Ishikawa (cell line): Measurements from ENCODE around the gene LRBA.

ENCODE experiments used
- CEBPB ChIP-seq: IDR thresholded peaks from 2 replicates; pipeline ENCODE4 v1.6.1; 2012
- CREB1 ChIP-seq: IDR thresholded peaks from 2 replicates; pipeline ENCODE4 v1.6.1; 2012; ENCODE audit warnings: low read depth
- EGR1 ChIP-seq: IDR thresholded peaks from 2 replicates; pipeline ENCODE4 v1.6.1; 2012
- EP300 ChIP-seq: IDR thresholded peaks from 2 replicates; pipeline ENCODE4 v1.6.1; 2012; ENCODE audit warnings: borderline replicate concordance
- FOXM1 ChIP-seq: IDR thresholded peaks from 2 replicates; pipeline ENCODE4 v1.6.1; 2012; ENCODE audit warnings: low read depth, borderline replicate concordance
- MAX ChIP-seq: IDR thresholded peaks from 2 replicates; pipeline ENCODE4 v1.6.1; 2012
- NFIC ChIP-seq: IDR thresholded peaks from 2 replicates; pipeline ENCODE4 v1.6.1; 2012
- RAD21 ChIP-seq: IDR thresholded peaks from 2 replicates; pipeline ENCODE4 v1.6.1; 2012; ENCODE audit warnings: low read depth
- REST ChIP-seq: IDR thresholded peaks from 2 replicates; pipeline ENCODE4 v1.6.1; 2012; ENCODE audit warnings: low read depth, mild to moderate bottlenecking
- TAF1 ChIP-seq: IDR thresholded peaks from 2 replicates; pipeline ENCODE4 v1.6.1; 2012; ENCODE audit warnings: low read depth, mild to moderate bottlenecking
- TCF12 ChIP-seq: IDR thresholded peaks from 2 replicates; pipeline ENCODE4 v1.6.1; 2012; ENCODE audit warnings: low read depth
- TEAD4 ChIP-seq: IDR thresholded peaks from 2 replicates; pipeline ENCODE4 v1.6.1; 2012
- USF1 ChIP-seq: IDR thresholded peaks from 2 replicates; pipeline ENCODE4 v1.6.1; 2012
- YY1 ChIP-seq: IDR thresholded peaks from 2 replicates; pipeline ENCODE4 v1.6.1; 2012; ENCODE audit warnings: low read depth
- ZBTB7A ChIP-seq: IDR thresholded peaks from 2 replicates; pipeline ENCODE4 v1.6.1; 2012; ENCODE audit warnings: low read depth

LRBA gene

DNA sequence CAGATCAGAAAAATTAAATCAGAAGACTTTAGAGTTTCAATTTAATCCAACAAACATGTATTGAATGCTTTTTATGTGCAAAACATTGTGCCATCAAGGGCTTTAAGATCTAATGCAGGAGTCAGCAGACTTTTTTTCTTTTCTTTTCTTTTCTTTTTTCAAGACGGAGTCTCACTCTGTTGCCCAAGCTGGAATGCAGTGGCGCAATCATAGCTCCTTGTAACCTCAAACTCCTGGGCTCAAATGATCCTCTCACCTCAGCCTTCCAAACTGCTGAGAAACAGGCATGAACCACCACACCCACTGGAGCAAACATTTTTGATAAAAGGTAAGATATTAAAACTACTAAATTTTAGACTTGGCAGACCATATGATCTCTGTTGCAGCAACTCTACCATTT is 24.6 kb upstream of the LRBA start:
- no peak for TF ChIP-seq RAD21
- peak; percentile 84 for TF ChIP-seq CEBPB
- TF ChIP-seq TEAD4 = no peak

DNA sequence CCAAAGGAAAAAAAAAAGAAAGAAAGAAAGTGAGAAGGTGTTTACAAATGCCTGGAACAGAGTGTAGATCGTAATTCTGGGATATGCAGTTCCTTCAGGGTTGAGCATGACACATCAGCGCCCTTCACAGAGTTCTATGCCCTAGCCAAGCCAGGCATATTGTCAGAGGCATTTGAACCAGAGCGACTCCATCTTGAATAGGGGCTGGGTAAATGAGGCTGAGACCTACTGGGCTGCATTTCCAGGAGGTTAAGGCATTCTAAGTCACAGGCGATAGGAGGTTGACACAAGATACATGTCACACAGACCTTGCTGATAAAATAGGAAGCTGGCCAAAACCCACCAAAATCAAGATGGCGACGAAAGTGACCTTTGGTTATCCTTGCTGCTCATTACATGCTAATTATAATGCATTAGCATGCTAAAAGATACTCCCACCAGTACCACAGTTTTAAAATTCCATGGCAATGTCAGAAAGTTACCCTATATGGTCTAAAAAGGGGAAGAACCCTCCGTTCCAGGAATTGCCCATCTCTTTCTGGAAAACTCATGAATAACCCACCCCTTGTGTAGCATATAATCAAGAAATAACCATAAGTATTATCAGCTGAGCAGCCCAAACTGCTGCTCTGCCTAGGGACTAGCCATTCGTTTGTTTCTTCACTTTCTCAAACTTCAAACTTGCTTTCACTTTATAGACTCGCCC is 23.5 kb upstream of the LRBA start:
- TF ChIP-seq CREB1 = no peak
- no peak for TF ChIP-seq NFIC
- no peak for TF ChIP-seq EGR1
- TF ChIP-seq USF1 = no peak
- no peak for TF ChIP-seq CEBPB
- no peak for TF ChIP-seq RAD21
- TF ChIP-seq YY1 = no peak
- TF ChIP-seq MAX = no peak
- no peak for TF ChIP-seq EP300
- TF ChIP-seq ZBTB7A = no peak

GRCh38 chr4:151035911-151036310 is 20.8 kb upstream of the LRBA start:
- TF ChIP-seq USF1 (no peak), CEBPB (no peak), MAX (no peak)

DNA sequence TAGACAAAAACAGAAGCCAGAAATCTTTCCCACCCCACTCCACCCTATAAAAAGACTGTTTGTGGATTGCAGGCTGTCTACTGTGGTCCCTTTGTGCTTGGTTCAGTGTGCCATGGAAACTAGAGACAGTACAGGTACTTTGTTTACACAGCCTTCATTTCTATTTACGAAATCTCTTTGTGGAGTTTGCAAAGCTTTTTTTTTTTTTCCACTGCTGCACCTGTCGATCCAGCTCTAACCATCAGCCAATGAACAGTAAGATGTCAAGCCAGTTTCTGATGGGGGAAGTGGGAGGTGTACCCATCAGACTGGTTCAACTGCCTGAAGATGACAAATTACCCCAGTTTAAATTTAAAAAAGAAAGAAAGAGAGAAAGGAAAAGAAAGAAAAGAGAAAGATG is 20.2 kb upstream of the LRBA start:
- TF ChIP-seq USF1 (no peak), MAX (no peak; the same call in 1 of the 2 replicates), CREB1 (no peak), CEBPB (0 out of 2 replicates have a peak, but pooled peaks have one; percentile 7), RAD21 (no peak), YY1 (no peak)

DNA sequence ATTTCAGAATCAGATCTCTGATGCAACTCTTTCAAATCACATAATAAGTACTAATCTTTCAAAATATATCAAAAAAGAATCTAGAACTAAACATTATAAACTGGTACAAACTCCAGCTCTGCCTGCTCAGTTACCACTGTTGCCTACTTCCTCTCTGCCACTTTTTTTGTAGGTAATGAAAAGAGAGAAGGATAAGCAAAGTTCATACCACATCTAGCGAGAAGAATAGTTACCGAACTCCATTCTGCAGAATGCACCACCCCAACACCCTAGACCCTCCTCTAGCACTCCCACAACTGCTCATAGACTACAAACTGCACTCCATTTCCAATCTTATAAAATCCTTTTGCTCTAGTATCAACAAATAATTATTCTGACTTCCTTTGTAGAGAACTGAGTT is 19.7 kb upstream of the LRBA start:
- no peak for TF ChIP-seq EP300
- no peak for TF ChIP-seq YY1
- TF ChIP-seq TCF12 = no peak
- no peak for TF ChIP-seq CEBPB
- no peak for TF ChIP-seq TAF1
- no peak for TF ChIP-seq USF1
- no peak for TF ChIP-seq EGR1
- TF ChIP-seq ZBTB7A = no peak
- TF ChIP-seq FOXM1 = no peak
- TF ChIP-seq CREB1 = no peak

DNA sequence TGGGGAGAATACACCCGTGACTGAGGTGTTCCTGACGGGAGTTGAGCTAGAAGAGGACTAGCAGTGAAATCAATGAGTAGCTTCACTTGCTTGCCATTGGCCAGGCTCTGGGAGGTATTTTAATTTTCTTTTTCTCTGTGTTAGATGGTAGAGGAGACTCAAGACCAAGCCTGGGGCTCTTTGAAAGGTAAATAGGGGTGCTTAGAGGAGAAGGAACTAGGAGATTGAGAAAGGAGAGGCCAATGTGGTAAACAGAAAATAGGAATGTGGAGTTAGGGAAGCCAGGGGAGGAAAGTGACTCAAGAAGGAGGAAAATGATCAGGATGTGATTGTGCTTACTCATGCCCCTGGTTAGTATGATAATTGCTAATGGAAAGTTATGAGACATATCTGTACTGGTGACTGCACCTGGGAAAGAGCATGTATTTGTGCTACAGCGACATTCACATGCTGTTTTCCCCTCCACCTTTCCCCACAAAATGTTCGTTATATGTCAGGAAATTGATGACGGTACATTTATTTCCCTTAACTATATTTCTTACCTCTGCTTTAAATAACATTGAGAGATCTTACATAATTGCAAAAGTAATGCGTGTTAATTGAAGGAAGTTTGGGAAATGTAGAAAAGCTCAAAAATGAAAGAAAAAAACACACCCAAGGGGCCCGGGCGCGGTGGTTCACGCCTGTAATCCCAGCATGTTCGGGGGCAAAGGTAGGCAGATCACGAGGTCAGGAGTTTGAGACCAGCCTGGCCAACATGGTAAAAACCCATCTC is 16.9 kb upstream of the LRBA start:
- TF ChIP-seq REST (no peak), ZBTB7A (no peak), RAD21 (no peak), TCF12 (no peak), NFIC (no peak), EP300 (no peak), MAX (no peak), FOXM1 (no peak), YY1 (no peak), CEBPB (no peak), CREB1 (no peak), USF1 (no peak), TAF1 (no peak), EGR1 (no peak), TEAD4 (no peak)
